ENCODE measurements around the gene CRISP3.
"Not testable (repeated sequence)": the region's sequence is repeated elsewhere in the genome, so short reads cannot be mapped to it uniquely, and the experiment has no call there.

CRISP3 gene, protein sequence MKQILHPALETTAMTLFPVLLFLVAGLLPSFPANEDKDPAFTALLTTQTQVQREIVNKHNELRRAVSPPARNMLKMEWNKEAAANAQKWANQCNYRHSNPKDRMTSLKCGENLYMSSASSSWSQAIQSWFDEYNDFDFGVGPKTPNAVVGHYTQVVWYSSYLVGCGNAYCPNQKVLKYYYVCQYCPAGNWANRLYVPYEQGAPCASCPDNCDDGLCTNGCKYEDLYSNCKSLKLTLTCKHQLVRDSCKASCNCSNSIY

DNA sequence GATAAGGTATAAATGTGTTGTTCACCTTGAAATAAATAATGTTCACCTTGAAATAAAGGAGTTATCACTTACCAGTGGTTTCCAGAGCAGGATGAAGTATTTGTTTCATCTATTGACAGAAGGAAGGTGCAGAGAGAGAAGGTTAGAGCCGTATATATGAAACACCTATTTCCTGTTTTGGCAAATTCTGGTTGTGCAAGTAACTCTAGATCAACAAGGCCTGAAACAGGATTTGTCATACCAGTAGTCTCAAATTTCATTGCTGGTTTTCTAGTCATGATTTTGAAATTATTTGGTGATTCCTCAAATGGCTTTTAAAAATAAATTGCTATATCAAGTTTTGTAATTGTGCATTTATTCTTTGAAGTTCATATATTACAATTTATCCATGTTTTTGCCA is at the start of gene CRISP3:
Gene CRISP3 (minus strand): TSS at position 130 of the 400 bp plus-strand sequence. CDS start 21 bp downstream, at position 109.
- no peak for DNase-seq (ENCODE audit: low spot score)

DNA sequence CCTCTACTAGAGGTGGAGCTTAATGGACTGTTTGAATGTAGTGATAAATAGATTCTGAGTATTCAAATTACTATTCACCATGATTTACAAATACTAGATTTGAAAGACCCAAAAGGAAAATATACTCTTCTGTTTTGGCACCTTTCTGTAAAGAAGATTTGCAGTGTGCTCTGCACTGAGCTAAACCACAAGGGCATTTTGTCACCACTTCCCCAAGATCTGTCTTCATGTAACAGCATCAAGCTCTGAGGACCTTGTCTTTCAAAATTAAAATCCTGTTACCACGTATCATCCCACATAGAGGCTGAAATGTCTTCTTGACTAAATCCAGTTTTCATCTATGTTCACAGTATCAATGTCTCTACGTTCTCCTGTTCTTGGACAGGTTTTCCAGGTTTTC is 46.2 kb upstream of the CRISP3 start:
- DNase-seq (ENCODE audit: low spot score): no peak

DNA sequence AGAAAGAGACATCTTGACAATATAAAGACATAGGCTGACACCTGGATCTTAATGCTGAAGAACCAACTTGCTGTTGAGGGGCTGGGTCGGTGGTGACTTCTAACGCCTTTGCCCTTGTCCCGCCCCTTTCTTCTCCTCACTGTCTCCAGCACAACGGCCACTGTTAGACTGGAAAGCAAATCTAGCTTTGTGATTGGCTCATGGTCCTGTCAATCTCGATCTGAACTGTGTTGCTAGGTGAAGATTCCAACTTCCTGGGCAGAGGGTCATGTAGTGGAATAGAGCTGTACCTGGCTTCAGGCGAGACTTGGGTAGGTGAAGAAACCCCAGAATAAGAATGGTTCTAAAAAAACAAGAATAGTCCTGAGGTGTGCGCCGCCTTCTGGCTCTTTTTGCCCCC is 43.0 kb upstream of the CRISP3 start, which contains the start of gene PGK2:
Gene PGK2 (minus strand): TSS at position 110 of the 400 bp plus-strand sequence. CDS start 98 bp downstream, at position 12.
- no peak for DNase-seq (ENCODE audit: low spot score)

DNA sequence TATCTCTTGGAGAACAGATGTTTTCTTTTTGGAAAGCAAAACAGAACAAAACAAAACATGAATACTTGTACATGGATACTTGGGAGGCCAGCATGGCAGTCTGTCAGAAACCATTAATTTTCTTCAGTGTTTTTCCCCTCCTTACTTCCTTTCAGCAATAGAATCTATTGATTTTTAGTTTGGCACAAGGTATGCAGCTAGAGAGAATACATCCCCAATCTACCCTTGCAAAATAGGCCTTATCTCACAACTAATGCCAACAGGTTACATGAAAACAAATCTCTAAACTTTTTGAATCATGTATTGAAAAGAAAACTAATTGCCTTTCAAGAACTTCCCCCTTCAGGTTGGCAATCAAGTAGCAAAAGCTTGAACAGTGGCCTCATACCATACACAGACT is 40.1 kb upstream of the CRISP3 start:
- DNase-seq (ENCODE audit: low spot score): no peak

DNA sequence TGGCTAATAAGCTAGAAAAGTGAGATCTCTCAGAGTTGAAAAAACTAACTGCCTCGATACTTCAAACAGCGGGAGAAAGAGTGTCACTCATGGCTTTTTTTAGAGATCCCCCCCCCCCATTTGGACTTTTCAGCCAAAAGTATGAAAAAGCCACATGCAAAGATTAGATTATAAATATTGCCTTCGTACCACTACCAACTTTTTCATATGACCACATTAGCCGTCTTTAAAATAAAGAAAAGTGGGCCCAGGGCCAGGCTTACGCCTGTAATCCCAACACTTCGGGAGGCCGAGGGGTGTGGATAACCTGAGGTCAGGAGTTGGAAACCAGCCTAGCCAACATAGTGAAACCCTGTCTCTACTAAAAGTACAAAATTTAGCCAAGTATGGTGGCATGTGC is 38.5 kb upstream of the CRISP3 start:
- DNase-seq (ENCODE audit: low spot score): no peak

DNA sequence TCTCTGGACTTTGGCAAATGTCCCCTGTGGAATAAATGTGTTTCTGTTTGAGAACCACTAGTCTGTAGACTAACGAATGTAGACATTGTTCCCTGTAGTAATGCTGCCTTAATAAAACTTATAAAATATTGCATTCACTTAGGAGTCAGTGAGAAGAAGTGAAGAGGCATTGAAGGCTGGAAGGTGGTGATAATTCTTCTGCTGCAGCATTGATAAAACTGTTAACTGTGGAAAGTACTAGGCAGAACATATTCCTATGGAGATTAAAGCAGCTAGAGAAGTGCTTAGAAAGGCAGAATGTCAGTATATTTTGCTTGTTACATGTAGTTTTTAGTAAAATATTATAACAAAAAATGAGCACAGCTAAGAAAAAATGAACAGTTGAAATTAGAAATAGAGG is 38.1 kb upstream of the CRISP3 start:
- DNase-seq (ENCODE audit: low spot score): no peak

DNA sequence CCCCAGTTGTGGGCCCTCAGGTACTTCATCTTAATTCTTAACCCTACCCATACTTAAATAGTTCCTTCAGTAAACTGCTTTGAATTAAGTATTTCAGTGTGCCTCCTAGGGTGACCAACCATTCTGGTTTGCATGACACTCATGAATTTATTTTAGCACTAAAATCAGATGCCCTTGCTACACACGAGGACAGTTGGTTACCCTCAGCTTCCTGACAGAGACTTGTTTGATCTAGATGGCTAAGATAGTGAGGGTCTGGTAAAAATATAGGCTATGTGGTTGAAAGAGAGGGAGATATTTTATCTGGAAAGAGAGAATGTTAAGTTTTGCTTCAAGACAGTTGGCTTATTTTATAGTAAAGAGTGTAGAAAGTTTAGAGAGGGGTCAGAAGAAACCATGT is 32.3 kb upstream of the CRISP3 start:
- no peak for DNase-seq (ENCODE audit: low spot score)

DNA sequence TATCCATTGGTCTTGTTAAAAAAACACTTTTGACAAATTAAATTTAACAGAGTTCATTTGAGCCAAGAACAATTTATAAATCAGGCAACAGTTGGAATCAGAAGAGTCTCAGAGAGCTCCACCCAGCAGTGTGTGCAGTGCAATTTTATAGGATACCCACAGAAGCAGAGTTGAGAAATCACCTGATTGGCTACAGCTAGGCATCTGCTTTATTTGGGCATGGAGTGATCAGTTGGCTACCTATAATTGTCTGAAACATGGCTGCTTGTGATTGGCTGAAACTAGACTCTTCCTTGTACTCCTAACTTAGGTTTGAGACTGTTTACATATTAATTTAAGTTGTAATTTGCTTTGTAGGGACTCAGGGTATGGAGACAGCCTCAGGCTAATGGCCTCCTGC is 30.9 kb upstream of the CRISP3 start:
- no peak for DNase-seq (ENCODE audit: low spot score)

DNA sequence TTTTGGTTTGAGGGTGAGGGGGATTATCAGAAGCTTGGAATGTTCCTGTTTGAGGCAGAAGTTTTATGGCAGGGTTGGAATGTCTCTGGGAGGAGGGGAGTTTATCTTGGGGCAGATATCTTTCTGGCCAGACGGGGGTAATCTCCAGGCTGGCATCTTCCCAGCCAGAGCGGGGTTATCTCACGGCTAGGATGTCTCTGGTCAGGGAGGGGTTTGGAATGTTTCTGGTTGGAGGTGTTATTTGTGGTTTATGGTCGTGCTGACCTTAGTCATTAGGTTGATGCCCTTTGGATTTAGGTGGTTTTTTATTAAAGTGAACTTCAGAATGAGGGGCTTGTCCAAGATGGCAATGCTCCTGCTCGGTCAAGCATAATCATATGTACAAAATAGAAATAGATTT is 28.1 kb upstream of the CRISP3 start:
- no peak for DNase-seq (ENCODE audit: low spot score)

DNA sequence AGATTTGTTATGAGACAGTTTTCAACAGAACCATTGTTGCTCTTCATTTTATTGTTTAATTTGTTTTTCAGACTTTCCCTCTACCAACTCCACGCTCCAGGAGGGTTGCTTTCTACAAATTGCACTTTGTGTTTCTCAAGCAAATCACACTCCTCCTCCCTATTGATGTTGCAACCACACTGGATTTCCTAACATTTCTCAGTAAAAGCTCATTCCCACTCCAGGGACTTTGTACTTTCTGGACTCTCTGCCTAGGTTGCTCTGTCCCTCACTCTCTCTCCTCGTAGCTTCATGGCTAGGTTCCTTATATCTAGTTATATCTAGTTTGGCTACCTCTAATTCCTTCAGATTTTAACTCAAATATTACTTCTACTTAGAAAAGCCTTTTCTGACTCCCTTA is 22.6 kb upstream of the CRISP3 start:
- no peak for DNase-seq (ENCODE audit: low spot score)

DNA sequence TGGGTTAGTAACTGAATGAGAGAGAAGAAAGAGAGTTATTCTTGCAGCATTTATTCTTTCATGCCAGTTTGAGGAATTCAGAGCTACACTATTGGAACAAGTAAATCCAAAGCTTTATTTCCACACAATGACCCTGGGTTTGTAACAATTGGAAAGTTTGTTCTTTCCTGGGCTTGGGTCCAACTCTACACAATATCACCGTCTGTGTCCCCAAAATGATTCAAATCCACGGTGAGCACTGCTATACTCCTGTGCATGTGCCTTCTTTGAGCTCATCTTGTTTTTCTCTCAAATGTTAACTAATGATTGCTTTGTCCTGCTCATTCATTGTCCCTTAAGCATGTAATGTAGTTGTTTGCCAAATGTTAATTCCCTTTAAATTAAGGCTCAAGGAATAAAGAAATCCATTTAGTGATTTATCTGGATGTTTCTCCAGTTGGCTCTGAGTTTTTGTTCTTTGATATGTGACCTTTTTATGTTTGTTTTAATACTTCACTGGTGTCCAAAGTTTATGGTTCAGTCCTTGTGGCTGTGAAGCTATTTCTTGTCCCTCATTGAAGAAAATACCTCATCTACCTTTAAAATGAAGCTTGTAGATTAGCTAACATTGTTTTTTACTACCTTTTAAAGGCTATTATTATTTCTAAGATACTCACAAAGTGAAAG is 20.5 kb upstream of the CRISP3 start:
- no peak for DNase-seq (ENCODE audit: low spot score)

DNA sequence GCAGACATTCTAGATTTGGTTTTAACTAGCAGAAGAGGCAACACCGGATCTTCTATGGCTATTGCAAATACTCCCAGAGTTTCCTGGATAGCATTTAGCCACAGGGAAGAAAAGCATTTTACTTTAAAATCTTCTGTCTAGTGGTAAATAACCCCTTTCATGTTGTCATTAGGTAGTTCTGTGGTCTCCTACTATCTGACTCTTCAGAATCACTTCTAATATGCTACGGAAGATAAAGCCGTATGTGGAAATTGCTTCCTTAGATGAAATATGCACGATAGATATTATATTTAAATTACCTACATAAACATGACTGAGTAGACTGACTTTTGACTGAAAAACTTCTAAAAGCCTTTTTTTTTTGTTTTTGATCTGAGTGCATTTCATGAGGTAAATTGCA is 759 bp downstream of the CRISP3 start:
- no peak for DNase-seq (ENCODE audit: low spot score)

DNA sequence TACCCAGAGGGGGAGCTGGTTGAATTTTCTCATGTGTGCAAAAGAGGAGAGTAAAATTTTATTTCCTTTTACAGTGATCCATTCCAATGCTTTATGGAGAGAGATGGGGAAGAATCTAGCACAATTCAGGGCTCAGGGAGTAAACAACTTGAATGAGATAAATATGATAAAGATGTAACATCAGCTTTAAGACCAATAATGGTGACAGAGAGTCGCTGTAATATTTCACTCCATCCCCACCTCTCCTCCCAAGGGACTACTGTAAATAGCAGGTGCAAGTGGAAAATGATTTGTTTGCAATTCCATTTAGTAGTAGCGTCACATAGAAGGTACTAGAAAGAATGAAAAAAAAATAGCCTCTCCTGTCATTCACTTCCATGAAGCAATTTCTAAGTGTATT is 4.8 kb downstream of the CRISP3 start:
- DNase-seq (ENCODE audit: low spot score): no peak

DNA sequence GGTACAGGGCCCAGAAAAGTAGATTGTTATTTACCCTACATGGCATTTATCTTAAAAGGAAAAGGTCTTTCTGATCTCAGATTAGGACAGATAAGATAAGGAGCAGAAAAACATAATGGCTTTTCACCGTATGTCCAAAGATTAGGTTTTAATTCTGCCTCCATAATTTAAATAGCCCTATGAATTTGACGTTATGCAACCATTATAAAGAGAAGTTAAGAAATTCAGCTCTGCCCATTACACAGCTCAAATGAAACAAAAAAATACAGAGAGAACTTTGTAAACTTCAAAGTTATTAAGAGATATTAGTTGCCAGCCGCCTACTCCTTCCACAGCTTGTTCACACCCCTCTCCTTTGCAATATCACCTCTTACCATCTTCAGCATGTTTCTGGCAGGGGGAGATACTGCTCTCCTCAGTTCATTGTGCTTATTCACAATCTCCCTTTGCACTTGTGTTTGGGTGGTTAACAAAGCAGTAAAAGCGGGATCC is 8.1 kb downstream of the CRISP3 start:
- DNase-seq (ENCODE audit: low spot score): no peak

DNA sequence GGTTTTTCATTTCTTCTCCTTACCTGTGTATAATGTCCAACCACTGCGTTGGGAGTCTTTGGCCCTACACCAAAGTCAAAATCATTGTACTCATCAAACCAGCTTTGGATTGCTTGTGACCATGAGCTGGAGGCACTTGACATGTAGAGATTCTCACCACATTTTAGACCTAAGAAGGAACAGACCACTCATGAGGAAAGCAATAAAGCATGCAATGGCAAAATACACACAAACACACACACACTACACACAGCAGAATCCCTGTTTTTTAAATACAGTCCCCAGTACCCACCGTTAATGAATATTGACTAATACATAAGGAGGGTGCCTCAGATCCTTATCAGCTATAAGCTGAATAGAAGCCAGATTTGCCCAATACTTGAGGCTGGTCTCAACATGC is 10.5 kb downstream of the CRISP3 start:
- DNase-seq (ENCODE audit: low spot score): no peak

DNA sequence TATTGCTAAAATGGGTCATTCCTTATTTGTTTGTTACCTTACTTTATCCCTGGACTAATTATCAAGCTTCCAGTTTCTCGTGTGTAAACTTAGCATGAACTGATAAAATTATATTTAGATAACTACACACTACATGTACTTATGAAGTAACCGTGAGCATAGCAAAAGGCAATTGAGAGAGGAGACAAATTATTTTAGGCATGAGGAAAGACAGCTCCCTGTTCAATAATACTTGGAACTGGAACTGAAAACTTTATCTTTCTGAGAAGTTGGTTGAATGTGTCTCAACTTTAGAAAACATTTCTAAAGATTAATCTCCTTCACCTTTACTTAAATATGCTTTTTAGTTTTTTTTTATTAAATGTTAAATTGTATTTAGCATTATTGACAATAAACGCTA is 11.4 kb downstream of the CRISP3 start:
- DNase-seq (ENCODE audit: low spot score): no peak

DNA sequence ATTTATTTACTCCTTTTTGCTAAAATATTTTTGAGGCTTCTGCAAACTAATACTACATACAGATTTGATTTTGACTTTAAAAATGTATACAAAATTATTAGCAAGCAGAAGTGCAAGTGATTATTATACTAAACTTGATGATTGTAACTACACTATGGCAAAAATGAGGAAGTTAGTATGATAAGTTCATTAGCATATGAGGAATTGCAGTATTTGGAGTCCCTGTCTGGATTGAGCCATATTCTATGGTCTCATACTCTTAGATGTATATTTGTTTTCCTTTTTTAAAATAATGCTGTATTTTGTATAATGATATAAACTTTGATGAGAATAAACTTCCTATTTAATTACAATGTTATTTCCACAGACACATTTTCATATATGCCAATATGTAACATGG is 13.9 kb downstream of the CRISP3 start:
- DNase-seq (ENCODE audit: low spot score): no peak

DNA sequence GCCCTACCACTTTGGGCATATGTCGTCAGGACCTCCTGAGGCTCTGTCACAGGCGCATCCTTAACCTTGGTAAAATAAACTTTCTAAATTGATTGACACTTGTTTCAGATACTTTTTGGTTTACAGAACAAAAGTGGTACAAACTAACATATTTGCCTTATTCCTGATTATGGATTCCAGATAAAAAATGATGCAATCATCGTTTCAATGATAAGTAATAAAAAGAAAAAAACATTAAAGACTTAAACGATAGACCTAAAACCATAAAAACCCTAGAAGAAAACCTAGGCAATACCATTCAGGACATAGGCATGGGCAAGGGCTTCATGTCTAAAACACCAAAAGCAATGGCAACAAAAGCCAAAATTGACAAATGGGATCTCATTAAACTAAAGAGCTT is 20.3 kb downstream of the CRISP3 start:
- DNase-seq (ENCODE audit: low spot score): not testable (repeated sequence)

DNA sequence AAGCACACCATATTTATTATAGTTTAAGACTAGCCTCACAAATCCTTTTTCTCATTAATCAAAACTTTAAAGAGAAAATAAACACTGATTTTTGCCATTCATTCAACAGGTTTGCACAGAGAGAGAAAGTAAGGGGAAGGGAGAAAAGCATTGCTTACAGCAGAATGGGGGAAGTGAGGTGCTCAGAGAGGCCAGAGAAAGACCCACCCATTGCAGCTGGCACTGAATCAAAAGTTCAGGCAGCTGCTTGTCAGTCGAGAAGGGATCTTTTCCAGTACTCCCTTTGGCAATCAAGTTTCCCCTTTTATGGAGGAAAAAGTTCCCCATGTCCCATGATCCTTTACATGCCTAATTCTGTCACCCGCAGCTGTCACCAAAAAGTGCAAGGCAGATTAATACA is 22.9 kb downstream of the CRISP3 start:
- no peak for DNase-seq (ENCODE audit: low spot score)

DNA sequence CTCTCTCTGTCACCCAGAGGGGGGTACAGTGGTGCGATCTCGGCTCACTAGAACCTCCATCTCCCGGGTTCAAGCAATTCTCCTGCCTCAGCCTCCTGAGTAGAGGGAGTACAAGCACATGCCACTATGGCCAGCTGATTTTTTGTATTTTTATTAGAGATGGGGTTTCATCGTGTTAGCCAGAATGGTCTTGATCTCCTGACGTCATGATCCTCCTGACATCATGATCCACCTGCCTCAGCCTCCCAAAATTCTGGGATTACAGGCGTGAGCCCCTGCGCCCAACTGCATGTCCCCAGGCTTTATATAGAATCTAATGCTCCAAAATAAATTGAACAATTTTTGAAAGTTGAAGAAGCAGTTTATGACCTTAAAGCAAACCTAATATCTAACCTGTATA is 23.8 kb downstream of the CRISP3 start:
- DNase-seq (ENCODE audit: low spot score): no peak

DNA sequence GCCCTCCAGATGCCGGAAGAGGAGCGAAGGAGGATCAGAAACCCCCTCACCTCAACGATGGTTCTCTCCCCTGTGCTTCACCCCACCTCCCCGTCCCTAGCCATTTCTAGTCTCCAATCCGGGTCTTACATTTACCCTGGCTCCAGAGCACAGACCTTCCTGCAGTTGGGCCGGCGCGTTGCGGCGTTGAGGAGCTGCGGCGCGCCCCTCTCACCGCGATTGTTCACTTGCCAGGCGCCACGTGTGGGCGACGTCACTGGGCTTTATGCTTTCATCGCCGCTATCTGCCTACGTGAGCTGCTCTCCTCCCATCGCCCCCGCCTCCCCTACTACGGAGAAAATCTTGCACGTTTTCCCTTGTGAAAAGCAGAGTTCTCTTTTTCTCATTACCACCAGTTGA is 30.8 kb downstream of the CRISP3 start, which contains the start of gene CRISP2:
Gene CRISP2 (minus strand): TSS at position 198 of the 400 bp plus-strand sequence. CDS start 4,347 bp downstream, outside the sequence.
- no peak for DNase-seq (ENCODE audit: low spot score)

DNA sequence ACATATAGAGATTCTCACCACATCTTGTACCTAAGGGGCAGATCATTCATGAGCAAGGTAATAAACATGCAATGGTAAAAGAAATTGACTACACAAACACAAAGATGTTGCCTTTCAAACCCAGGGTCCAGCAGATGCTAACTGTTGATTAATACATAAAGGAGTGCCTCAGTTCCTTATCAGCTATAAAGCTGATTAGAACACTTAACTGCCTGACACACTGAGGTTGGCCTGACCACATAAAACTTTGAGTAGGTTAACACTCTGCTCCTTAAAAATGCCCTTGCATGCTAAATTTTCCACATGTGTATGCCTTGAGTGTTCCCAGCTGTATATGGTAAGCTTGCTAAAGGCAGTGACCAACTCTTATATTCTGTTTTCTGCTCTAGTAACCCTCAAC is 45.7 kb downstream of the CRISP3 start:
- DNase-seq (ENCODE audit: low spot score): no peak

DNA sequence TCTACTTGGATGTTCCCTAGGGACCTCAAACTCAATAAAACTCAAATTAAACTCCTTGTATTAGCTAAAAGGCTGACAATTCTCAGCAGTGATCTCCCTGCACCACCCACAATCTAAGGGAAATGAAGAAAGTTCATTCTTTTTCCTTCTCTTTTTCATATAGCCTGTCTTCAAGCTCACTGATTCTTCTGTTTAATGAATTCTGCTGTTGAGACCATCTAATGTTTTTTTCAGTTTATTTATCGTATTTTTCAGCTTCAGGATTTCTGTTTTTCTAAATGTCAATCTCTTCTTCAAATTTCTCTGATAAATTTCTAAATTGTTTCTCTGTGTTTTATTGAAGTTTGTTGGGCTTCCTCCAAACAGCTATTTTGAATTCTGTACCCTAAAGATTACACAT is 50.7 kb downstream of the CRISP3 start:
- no peak for DNase-seq (ENCODE audit: low spot score)

DNA sequence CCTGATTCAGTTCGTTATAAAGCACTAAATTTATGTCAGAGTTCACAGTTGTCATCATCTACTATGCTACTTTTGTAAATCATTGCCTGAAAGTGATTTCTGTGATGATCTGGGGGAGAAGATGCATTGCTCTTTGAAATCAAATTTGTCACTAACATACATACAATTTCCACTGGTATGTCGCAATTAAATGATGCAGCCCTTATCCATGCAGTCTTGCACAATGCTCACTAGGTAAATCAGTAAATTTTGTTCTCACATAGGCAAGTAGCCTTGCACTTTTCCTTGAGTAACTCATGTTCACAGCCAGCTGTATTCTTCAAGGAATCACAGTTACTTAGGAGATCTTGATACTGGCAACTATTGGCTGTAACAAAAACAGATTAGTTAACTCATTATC is 51.7 kb downstream of the CRISP3 start:
- no peak for DNase-seq (ENCODE audit: low spot score)
